SK-N-SH (cell line): Measurements from ENCODE around the gene GALNT13. TPM values are rescaled to one million over a fixed set of nuclear protein-coding genes. Genes with fewer than 3 reads are reported as not detected.

Experiments used
- CTCF ChIA-PET: fragments of 300-600, 350-600 bp; formaldehyde crosslinking; extraction: SDS; loops from one replicate; lab custom pipeline; 2021; lab: Yijun Ruan, JAX
- POLR2A ChIA-PET: fragments of 350-600 bp; sonication (Branson Sonifier 250); formaldehyde crosslinking; extraction: SDS; loops from one replicate; lab custom pipeline; 2020; ENCODE audit warnings: antibody characterized with exemption, inconsistent platforms; lab: Yijun Ruan, JAX
- DNase-seq: peaks from one replicate; pipeline ENCODE4 v3.0.0; 2012
- H2AFZ ChIP-seq: fragments of 200-600 bp; sonication (generic); 2 replicates; pipeline ENCODE4 v1.8.1; 2016; ENCODE audit warnings: antibody characterized with exemption, mild to moderate bottlenecking, low read depth
- H3F3A ChIP-seq: fragments of 200-600 bp; sonication (generic); replicated peaks from 2 replicates; pipeline ENCODE3; 2016; ENCODE audit warnings: antibody characterized with exemption, mild to moderate bottlenecking; ENCODE audit not compliant: insufficient read depth
- H3K27ac ChIP-seq, 2 experiments: fragments of 200-500 bp in 1 of 2; fragments of 200-600 bp in 1 of 2; sonication (Bioruptor generic) in 1 of 2; sonication (generic), shearing (Covaris generic) in 1 of 2; 2 replicates each; pipeline versions ENCODE4 v1.5.1 to v1.6.1; 2014 to 2016; ENCODE audit warnings: low read depth in 2 of 2, inconsistent platforms in 1 of 2, low read length in 1 of 2, mild to moderate bottlenecking in 1 of 2, mixed read lengths in 1 of 2
- H3K27me3 ChIP-seq: fragments of 200-600 bp; sonication (generic), shearing (Covaris generic); 2 replicates; pipeline ENCODE4 v1.6.1; 2016; ENCODE audit warnings: mixed run types; ENCODE audit not compliant: insufficient read depth
- H3K36me3 ChIP-seq, 2 experiments: fragments of 200-500 bp in 1 of 2; fragments of 200-600 bp in 1 of 2; sonication (Bioruptor generic) in 1 of 2; sonication (generic) in 1 of 2; replicated peaks in 1 of 2; 2 replicates each; pipeline versions ENCODE3 to v1.5.1; 2014 to 2016; ENCODE audit warnings: low read length in 1 of 2, mild to moderate bottlenecking in 1 of 2; ENCODE audit not compliant: insufficient read depth in 2 of 2, control insufficient read depth in 1 of 2
- H3K4me1 ChIP-seq, 2 experiments: fragments of 200-500 bp in 1 of 2; fragments of 200-600 bp in 1 of 2; sonication (Bioruptor generic) in 1 of 2; sonication (generic), shearing (Covaris generic) in 1 of 2; 2 replicates each; pipeline versions ENCODE4 v1.5.1 to v1.6.1; 2014 to 2016; ENCODE audit warnings: low read depth in 1 of 2, low read length in 1 of 2, mixed run types in 1 of 2; ENCODE audit not compliant: insufficient read depth in 2 of 2, control insufficient read depth in 1 of 2
- H3K4me2 ChIP-seq: fragments of 200-600 bp; sonication (generic), shearing (Covaris generic); 2 replicates; pipeline ENCODE4 v1.6.1; 2017; ENCODE audit warnings: mixed run types
- H3K4me3 ChIP-seq, 2 experiments: fragments of 200-500 bp in 1 of 2; fragments of 200-600 bp in 1 of 2; sonication (Bioruptor generic) in 1 of 2; sonication (generic), shearing (Covaris generic) in 1 of 2; 2 replicates each; pipeline versions ENCODE4 v1.5.1 to v1.8.1; 2014 to 2016; ENCODE audit warnings: low read depth in 2 of 2, inconsistent platforms in 1 of 2, low read length in 1 of 2, mild to moderate bottlenecking in 1 of 2, mixed read lengths in 1 of 2, moderate library complexity in 1 of 2
- H3K79me2 ChIP-seq: fragments of 200-600 bp; sonication (generic); 2 replicates; pipeline ENCODE4 v1.8.1; 2017; ENCODE audit warnings: mild to moderate bottlenecking; ENCODE audit not compliant: insufficient read depth
- H3K9ac ChIP-seq: fragments of 200-600 bp; sonication (generic); 2 replicates; pipeline ENCODE4 v1.6.1; 2017; ENCODE audit warnings: mixed run types
- H3K9me2 ChIP-seq: fragments of 200-600 bp; sonication (generic); 2 replicates; pipeline ENCODE4 v1.6.1; 2017; ENCODE audit warnings: mixed run types
- H3K9me3 ChIP-seq: fragments of 200-600 bp; sonication (generic); 2 replicates; pipeline ENCODE4 v1.6.1; 2017; ENCODE audit warnings: mixed run types, mild to moderate bottlenecking, moderate library complexity
- H4K20me1 ChIP-seq: fragments of 200-600 bp; sonication (generic); 2 replicates; pipeline ENCODE4 v1.6.1; 2017; ENCODE audit warnings: mild to moderate bottlenecking, mixed run types; ENCODE audit not compliant: insufficient read depth
- CTCF ChIP-seq: fragments of 200-600 bp; sonication (generic); IDR thresholded peaks from 2 replicates; pipeline ENCODE4 v1.6.1; 2017; ENCODE audit warnings: antibody characterized with exemption, mild to moderate bottlenecking, moderate library complexity
- ELF1 ChIP-seq: IDR thresholded peaks from 2 replicates; pipeline ENCODE4 v1.4.0; 2012
- EP300 ChIP-seq, 2 experiments: IDR thresholded peaks; 2 replicates each; pipeline versions ENCODE4 v1.4.0 to v1.6.1; 2012; ENCODE audit warnings: borderline replicate concordance in 1 of 2, low read depth in 1 of 2, low read length in 1 of 2
- EZH2phosphoT487 ChIP-seq: fragments of 200-600 bp; sonication (generic); IDR thresholded peaks from 2 replicates; pipeline ENCODE4 v1.6.1; 2017; ENCODE audit warnings: low read depth, mixed run types, mild to moderate bottlenecking, antibody characterized with exemption, moderate library complexity, borderline replicate concordance
- FOXJ3 ChIP-seq: sonication (generic); formaldehyde crosslinking; IDR thresholded peaks from 2 replicates; pipeline ENCODE4 v1.5.1; 2020; ENCODE audit warnings: mild to moderate bottlenecking, missing genetic modification reagents
- FOXM1 ChIP-seq: IDR thresholded peaks from 2 replicates; pipeline ENCODE4 v1.4.0; 2012; ENCODE audit warnings: low read depth, mild to moderate bottlenecking
- GABPA ChIP-seq: IDR thresholded peaks from 2 replicates; pipeline ENCODE4 v1.4.0; 2012; ENCODE audit warnings: low read depth, mild to moderate bottlenecking
- IRF3 ChIP-seq: fragments of 150-350 bp; IDR thresholded peaks from 2 replicates; pipeline ENCODE4 v1.6.1; 2016; ENCODE audit warnings: mild to moderate bottlenecking, low read depth, low read length
- JUND ChIP-seq: IDR thresholded peaks from 2 replicates; pipeline ENCODE4 v1.4.0; 2012
- MXI1 ChIP-seq: IDR thresholded peaks from 2 replicates; pipeline ENCODE4 v1.6.1; 2012; ENCODE audit warnings: mild to moderate bottlenecking, low read depth, low read length, improper control_type of control experiment
- RCOR1 ChIP-seq: fragments of 150-350 bp; IDR thresholded peaks from 2 replicates; pipeline ENCODE4 v1.6.1; 2017; ENCODE audit warnings: antibody characterized with exemption, low read length
- REST ChIP-seq: IDR thresholded peaks from 2 replicates; pipeline ENCODE4 v1.6.1; 2012; ENCODE audit warnings: mild to moderate bottlenecking, low read depth, low read length, moderate library complexity
- RFX5 ChIP-seq: IDR thresholded peaks from 2 replicates; pipeline ENCODE4 v1.6.1; 2012; ENCODE audit warnings: mild to moderate bottlenecking, improper control_type of control experiment, low read length
- RXRA ChIP-seq: IDR thresholded peaks from 2 replicates; pipeline ENCODE4 v1.4.0; 2012; ENCODE audit warnings: low read depth, mild to moderate bottlenecking, borderline replicate concordance
- SIN3A ChIP-seq: IDR thresholded peaks from 2 replicates; pipeline ENCODE4 v1.6.1; 2012; ENCODE audit warnings: low read depth, mild to moderate bottlenecking, low read length, moderate library complexity, borderline replicate concordance
- SMC3 ChIP-seq: IDR thresholded peaks from 2 replicates; pipeline ENCODE4 v1.6.1; 2012; ENCODE audit warnings: low read depth, low read length, improper control_type of control experiment
- TAF1 ChIP-seq: IDR thresholded peaks from 2 replicates; pipeline ENCODE4 v1.6.1; 2012; ENCODE audit warnings: low read depth, mild to moderate bottlenecking, low read length, moderate library complexity, borderline replicate concordance
- TEAD4 ChIP-seq: IDR thresholded peaks from 2 replicates; pipeline ENCODE4 v1.4.0; 2012; ENCODE audit warnings: mild to moderate bottlenecking, borderline replicate concordance; ENCODE audit not compliant: insufficient read depth
- USF2 ChIP-seq: fragments of 150-350 bp; IDR thresholded peaks from 2 replicates; pipeline ENCODE4 v1.6.1; 2017; ENCODE audit warnings: antibody characterized with exemption, low read length, low read depth, borderline replicate concordance
- YY1 ChIP-seq: IDR thresholded peaks from 2 replicates; pipeline ENCODE4 v1.4.0; 2012; ENCODE audit warnings: low read depth, mild to moderate bottlenecking
- WGBS: methylation state at CpG from one replicate; pipeline ENCODE4 v1.1.6; 2017; ENCODE audit warnings: low lambda C conversion rate; 5-methylcytosine and 5-hydroxymethylcytosine counted together
- polyA plus RNA-seq, 3 experiments: library from polyadenylated mRNA; depleted of rRNA; stranded (reverse); fragments of >200 nt; gene quantifications; 2 replicates each; pipeline ENCODE4 v1.2.3, GENCODE V29; 2012

Gene GALNT13
- polyA plus RNA-seq, 1 of the 3 experiments (the other 2 are of a cell fraction) = 0.33 TPM

GRCh38 chr2:153963256-153963655 lies 91.5 kb downstream of the GALNT13 start:
- Histone ChIP-seq H3K9me3 (no peaks in the 10 kb centered on the region), H3K27ac (no peak overlapping the region), H3K9me2 (no peaks in the 10 kb centered on the region), H3K4me3 (no peak overlapping the region), H4K20me1 (no peaks in the 10 kb centered on the region), H2AFZ (no peak overlapping the region), H3K36me3 (no peaks in the 10 kb centered on the region), H3F3A (no peaks in the 10 kb centered on the region), H3K79me2 (no peaks in the 10 kb centered on the region), H3K4me2 (no peak overlapping the region), H3K4me1 (no peaks in the 10 kb centered on the region; a peak in 1 of 4 replicates), H3K27me3 (no peaks in the 10 kb centered on the region), H3K9ac (no peak overlapping the region)
- no peak for DNase-seq
- 32% methylated on average over 1 of the region's 1 CpG for WGBS
- ChIA-PET CTCF (no interaction called here), POLR2A (no interaction called here)
- no peak for TF ChIP-seq ELF1
- no peak for TF ChIP-seq FOXJ3
- no peak for TF ChIP-seq RCOR1
- no peak for TF ChIP-seq EP300 (IDR thresholded peaks at IDR 0.05; ENCODE audit: borderline replicate concordance in 1 of 2, low read depth in 1 of 2, low read length in 1 of 2)
- TF ChIP-seq CTCF = no peak
- TF ChIP-seq JUND = no peak
- no peak for TF ChIP-seq FOXM1
- no peak for TF ChIP-seq REST
- TF ChIP-seq USF2 = no peak
- no peak for TF ChIP-seq YY1
- TF ChIP-seq SIN3A = no peak
- TF ChIP-seq SMC3 = no peak
- no peak for TF ChIP-seq IRF3
- TF ChIP-seq RXRA = no peak
- no peak for TF ChIP-seq MXI1
- TF ChIP-seq TEAD4 = no peak
- no peak for TF ChIP-seq TAF1
- TF ChIP-seq EZH2phosphoT487 = no peak
- no peak for TF ChIP-seq RFX5
- TF ChIP-seq GABPA = no peak
